Measurements from ENCODE around the gene SMAD9.

SMAD9 gene

GRCh38 chr13:36919833-36920615, at the start of gene SMAD9:
TSS of gene SMAD9 (minus strand) at chr13:36920238. CDS start at chr13:36879689, 40,549 bp downstream.
- DNase-seq: peak; percentile 90

GRCh38 chr13:36966404-36966803, 46.4 kb upstream of the SMAD9 start:
- DNase-seq: no peak

DNA sequence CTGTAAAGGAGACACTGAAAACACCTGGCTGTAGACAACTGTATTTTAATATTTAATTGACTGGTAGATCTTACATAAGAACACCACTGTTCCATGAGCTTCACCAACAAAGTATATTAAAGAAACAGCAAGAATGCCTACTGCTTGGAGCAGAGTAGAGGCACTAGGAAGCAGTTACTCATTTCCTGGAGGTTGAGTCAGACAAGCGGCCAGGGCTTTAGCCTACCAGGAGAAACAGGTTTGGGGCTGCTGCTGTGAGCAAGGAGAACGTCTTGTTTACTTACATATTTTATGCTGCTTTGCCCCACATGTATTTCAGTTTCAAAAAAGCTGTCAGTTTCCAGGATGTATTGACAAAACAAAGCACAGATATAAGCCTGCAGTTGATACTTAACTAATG, 45.7 kb upstream of the SMAD9 start:
- DNase-seq: no peak

DNA sequence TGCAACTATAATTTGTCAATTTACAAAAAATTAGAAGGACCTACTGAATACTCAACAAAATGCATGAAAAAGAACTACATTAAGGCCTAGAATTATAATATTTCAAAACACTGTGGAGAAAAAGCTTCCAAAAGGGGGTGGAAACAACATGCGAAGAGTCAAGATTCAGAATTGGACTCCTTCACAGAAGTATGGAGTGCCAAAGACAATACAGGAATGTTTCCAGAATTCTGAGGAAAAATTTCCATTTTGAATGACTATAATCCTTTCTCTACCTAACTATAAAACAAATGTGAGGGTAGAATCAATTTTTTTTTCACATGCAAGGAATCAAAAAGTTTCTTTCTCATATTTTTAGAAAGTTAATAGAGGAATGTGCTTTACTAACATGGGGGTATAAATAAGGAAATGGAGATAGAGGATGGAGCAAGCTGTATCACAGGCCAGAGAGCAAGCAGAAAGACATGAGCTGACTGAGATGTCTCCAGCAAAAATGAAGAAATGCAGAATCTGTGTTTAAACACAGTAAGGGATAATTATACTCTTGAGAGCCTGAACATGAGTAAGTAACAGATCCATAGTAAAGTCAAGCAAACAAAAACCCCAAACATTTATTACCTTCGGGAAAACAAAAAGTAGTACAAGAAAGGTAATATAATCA, 39.5 kb upstream of the SMAD9 start:
- peak; percentile 23 for DNase-seq

DNA sequence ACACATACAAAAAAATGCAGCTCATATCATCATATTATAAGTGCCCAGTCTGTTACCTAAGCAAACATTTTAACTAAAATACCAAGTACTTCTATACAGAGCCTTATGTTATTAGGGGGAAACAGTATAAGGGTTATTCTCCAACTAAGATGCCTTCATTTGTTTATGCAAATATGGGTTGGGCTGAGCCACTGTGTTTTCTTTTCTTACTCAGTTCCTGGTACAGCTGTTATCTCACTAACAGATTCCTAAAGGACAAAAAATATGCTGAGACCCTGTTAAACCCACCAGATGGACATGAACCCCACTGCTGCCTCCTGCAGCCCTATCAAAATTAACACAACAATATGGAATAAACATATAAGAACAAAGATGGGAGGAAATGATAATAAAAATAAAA, 34.5 kb upstream of the SMAD9 start:
- DNase-seq: no peak

- no peak for DNase-seq
Measured at GRCh38 chr13:36950920-36951319, 30.9 kb upstream of the SMAD9 start.

DNA sequence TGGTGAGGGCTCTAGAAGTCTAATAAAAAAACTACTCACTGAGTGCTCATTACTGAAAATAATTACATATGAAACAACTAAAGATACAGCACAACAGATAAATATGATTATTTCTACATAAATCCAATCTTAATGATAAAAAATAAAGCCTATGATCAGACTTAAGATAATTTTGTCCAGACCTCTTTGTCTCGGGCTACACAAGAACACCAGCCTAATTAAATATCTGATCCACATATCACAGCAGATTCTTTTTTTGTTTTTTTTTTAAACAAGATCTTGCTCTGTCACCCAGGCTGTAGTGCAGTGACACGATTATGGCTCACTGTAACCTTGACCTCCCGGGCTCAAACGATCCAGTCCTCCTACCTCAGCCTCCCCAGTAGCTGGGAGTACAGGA, 30.3 kb upstream of the SMAD9 start:
- no peak for DNase-seq

DNA sequence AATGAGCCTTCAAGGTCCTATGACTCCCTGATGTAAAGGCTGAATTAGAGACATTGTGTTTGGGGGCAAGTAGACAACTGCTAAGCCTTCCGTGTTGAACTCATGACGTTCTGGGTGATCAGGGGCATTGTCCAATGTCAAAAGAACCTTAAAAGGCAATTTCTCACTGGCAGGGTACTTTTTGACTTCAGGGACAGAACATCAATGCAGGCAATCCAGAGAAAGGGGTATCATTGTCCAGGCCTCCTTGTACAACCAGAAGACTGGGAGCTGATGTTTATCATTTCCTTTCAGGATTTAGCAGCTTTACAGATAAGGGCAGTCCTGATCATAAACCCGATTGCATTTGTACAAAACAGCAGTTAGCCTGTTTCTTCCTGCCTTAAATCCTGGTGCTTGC, 25.0 kb upstream of the SMAD9 start:
- DNase-seq: no peak

DNA sequence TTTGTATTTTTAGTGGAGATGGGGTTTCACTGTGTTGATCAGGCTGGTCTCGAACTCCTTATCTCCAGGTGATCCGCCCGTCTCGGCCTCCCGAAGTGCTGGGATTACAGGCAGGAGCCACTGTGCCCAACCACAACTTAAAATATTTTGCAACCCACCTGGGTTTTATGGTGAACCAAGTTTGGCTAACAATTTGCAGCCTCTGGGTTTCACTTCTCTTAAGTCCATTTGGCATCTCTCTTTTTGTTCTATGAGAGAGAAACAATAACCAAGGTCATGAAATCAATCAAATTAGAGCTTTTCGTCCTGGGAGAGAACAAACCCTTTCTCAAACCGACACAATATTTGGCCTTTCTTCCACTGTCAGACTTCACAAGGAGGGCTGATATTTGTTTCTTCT, 5.6 kb upstream of the SMAD9 start:
- DNase-seq: no peak

DNA sequence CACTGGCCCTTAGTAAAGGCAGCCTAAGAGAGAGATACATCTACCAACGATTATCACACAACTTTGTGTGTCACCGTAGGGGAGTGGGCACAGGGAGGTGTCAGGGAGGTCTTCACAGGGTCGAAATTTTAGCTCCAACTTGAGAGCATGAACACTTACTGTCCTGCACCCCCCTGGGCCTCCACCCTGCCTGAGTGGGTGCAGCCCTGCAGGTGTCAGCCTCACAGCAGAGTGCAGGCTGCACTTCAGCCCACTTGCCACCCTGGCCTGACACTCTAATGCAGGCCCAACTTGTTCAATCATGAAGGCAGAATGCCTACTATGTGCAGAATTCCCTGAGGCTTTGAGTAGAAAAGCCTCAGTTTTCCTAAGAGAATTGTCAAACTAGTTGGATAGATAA, 4.0 kb upstream of the SMAD9 start:
- no peak for DNase-seq

DNA sequence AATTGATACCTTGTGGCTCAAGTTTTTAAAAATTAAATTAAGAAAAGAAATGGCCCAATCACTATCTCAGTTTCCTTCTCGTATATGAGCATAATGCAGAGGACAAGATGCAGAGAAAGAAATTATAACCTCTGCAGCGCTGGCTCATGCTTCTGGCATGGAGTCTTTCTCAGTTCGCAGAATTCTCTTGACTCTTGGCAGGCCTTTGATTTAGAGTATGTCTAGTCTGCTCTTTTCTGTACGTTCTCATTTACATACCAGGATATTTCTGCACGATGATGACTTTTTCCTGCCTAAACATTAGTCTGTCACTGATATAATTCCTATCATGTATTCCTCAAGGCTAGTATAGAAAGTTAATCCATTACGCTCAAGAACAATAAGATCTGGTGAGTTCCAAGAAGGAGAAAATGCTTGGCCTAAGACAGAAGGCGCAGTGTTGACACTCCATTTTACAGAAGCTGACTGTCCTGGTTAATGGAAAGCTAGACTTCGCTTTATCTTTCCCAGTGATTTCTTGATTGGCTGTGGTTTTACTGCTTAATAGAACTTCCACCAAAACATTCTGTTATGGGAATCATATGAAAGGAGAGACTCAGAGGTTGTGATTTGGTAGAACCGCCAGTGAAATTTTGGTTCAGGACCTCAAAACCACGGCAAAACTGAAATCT, 1.7 kb upstream of the SMAD9 start:
- no peak for DNase-seq

- peak; percentile 77 for DNase-seq
Measured at GRCh38 chr13:36920616-36921185, 663 bp upstream of the SMAD9 start.

GRCh38 chr13:36919171-36919832, 736 bp downstream of the SMAD9 start:
- peak; percentile 91 for DNase-seq

GRCh38 chr13:36918246-36919131, 1.5 kb downstream of the SMAD9 start:
- peak; percentile 87 for DNase-seq

DNA sequence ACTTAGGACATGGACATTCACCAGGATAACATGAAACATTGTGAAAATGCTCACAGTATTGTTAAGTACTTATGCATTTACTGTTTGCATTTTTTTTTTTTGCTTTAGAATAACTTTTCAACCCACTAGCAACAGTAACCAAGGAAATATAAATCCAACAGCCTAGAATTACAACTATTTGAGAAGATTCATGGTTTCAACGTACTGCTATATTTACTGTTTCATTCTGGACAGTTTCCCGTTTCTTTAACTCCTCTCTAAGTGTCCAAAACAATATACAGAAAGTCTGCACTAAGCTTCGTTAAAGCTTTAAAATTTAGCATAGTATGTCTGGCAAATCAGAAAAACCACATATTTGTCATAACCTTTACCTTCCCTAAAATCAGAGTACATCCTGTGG, 2.7 kb downstream of the SMAD9 start:
- peak; percentile 32 for DNase-seq

GRCh38 chr13:36915896-36916640, 4.0 kb downstream of the SMAD9 start:
- peak; percentile 51 for DNase-seq

- peak; percentile 45 for DNase-seq
Measured at GRCh38 chr13:36915106-36915505, 4.9 kb downstream of the SMAD9 start.

GRCh38 chr13:36914648-36915047, 5.4 kb downstream of the SMAD9 start:
- DNase-seq: no peak

- DNase-seq: no peak
Measured at GRCh38 chr13:36913463-36913862, 6.6 kb downstream of the SMAD9 start.

DNA sequence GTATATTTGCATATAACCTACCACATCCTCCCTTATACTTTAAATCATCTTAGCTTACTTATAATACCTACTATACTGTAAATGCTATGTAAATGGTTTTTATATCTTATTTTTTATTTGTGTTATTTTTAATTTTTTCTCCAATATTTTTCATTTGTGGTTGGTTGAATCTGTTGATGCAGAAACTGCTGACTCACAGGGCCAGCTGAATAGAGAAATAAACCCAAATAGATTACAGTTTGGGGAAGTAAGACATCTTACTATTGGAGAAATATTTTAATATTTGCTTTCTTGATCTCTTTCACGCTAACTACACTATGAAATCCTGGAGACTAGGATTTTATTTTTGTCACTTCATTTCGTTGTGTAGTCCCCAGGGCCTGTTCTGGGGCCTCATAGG, 7.1 kb downstream of the SMAD9 start:
- DNase-seq: no peak

GRCh38 chr13:36912369-36912768, 7.7 kb downstream of the SMAD9 start:
- DNase-seq: no peak
